Measurements from ENCODE around the gene RPL38.
"Not testable (repeated sequence)": the region's sequence is repeated elsewhere in the genome, so short reads cannot be mapped to it uniquely, and the experiment has no call there.

The RPL38 gene

DNA sequence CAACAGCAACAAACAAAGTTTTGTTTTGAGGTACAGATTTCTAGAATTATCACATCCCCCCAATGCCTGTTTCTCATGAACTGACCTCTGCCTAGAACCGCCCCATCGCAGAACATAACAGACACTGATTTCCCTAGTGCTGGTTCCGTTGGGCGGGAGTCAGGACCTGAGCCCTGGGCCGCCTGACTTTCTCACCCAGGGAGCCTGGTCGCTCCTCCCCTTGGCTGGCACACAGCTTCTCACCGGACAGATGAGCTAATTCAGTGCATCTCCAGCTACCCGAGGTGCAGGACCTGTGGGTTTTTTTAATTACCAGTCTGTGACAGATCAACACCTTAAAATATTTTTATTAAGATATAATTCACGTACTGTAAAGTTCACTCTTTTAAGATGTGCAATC is 20.1 kb upstream of the RPL38 start:
- DNase-seq: no peak

DNA sequence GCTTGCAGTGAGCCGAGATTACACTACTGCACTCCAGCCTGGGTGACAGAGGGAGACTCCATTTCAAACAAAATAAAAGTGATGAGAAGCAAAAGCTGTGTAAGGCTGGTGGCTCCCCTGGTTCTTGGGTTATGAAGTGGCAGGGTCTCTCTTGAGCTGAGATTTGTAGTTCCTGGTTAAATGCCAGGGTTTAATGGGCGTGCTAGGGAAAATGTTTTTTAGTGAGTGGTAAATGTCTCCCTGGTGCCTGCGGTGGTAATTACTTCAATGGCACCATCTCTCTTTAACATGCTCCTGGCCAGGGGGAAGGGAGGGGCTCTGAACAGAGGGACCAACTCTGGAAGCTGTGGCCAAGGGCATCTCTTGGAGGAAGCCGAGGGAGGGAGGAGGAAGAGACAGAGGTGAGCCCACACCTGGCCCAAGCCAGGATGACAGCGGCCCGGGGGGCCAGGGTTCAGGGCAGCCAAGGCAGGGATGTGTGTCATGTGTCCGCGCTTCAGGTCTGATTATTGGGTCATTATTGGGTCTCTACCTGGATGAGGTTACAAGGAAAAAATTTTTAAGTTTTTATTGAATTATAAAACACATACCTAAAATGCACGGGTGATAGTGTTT is 17.8 kb upstream of the RPL38 start:
- no peak for DNase-seq

DNA sequence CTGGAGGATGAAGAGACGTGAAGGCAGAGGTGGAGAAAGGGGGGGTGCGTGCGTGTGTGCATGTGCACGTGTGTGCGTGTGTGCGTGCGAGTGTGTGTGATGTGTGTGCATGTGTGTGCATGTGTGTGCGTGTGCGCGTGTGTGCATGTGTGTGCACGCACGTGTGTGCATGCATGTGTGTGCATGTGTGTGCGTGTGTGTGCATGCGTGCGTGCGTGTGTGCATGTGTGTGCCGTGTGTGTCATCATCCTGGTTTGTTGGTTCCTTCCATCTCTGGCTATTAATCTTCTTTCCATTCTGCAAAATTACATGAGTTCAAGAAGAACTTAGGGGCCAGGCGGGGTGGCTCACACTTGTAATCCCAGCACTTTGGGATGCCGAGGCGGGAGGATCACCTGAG is 17.0 kb upstream of the RPL38 start:
- DNase-seq: no peak

DNA sequence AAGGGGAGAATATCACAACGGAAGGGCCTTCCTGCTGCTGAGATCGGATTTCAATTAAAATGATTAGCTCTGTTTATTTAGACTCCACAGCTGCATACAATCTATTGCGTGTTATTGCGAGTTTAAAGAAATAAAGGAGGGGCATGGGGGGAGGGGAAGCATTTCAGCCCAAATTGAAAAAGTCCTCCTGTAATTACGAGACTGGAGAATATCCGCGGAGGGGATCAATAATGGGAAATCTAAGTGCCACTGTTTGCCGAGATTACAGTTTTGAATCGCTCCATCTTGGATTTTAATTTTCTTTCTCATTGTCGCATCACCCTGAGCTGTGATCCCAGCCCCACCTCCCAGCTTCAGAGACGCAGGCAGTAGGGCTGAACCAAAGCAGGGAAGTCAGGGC is 15.7 kb upstream of the RPL38 start:
- DNase-seq: no peak

DNA sequence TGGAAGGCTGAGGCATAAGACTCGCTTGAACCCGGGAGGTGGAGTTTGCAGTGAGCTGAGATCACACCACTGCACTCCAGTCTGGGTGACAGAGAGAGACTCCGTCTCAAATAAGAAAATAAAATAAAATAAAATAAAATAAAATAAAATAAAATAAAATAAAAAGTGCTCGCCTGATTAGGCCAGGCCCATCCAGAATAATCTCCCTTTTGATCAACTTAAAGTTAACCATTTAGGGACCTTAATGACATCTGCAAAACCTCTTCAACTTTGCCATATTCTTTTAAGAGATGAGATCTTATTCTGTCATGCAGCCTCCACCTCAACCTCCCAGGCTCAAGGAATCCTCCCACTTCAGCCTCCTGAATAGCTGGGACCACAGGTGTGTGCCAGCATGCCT is 14.8 kb upstream of the RPL38 start:
- not testable (repeated sequence) for DNase-seq

DNA sequence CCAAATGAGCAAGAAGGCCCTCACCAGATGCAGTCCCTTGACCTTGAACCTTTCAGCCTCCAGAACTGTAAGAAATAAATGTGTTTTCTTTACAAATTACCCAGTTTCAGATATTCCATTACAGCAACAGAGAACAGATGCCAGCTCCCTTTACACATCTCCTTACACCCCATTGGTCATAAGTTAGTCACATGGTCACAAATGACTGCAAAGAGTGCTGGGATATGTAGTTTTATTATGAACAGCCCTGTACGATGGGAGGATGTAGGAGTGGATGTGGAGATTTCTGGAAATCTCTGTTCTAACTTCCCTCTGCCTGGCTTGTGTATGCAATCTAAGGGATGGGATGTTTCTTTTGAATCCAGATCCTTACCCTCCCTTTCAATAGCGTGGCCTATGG is 13.3 kb upstream of the RPL38 start:
- peak in 4 of 56 donors; percentile 4 to 25 (median 15) for DNase-seq

DNA sequence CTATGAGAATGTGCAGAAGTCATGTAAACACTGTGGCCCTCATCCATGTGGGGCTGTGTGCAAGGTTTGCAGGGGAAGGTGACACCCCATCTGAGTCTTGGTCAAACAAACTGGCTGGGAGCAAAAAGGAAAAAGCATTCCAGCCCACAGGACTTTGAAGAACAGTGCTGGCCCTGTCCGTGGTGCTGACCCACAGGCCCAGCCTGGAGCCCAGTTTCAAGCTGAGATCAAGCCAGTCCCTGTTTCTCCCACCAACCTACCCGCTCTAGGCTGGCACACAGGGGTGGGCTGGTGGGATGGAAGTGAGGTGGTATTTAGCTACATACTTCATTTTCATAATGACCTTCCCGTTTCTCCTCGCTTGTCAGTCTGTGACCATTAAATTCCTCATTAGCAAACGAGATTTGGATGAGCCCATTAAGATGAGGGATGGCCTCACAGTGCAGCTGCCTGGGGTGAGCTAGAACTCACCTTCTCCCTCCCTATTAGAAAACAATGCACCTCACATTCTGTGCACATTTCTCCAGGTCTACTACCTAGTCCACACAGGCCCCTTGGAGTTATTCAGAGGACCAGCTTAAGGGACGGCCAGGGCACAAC is 12.6 kb upstream of the RPL38 start:
- DNase-seq: no peak

DNA sequence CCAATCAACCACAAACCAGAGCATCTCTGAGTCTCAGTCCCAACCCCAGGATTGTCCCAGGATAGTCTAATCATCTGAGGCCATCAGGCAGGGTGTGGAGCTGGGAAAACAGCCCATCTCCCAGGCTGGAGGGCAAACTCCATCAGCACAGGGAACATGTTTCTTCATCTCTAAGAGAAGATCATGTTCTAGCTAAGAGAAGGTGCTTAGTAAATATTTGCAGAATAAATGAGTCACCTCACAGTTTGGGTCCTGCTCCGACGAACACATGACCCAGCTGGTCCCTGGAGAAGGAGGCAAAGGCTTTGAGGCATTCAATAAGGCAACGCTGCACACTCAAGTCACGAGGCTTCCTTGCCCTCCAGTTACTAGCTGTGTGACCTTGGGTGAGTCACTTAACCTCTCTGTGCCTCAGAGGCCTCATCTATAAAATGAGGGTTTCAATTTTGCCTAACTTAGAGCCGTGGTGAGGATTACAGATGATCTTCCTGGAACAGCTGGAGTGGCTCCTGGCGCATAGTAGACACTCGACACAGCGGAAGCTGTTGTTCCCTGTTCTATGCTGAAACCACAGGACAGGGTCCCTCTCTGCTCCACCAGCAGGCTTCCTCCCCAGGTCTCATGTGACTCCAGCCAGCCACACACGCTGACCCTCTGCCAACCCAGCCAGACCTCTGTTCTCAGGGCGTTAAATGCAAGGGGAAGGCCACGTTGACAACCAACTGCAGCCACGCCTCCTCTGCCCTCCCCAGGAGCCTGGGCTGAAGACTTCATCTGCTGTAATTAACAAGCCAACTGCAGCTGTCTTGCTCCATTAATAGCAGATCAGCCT is 10.3 kb upstream of the RPL38 start:
- DNase-seq: peak in 13 of 56 donors; percentile 7 to 46 (median 30)

DNA sequence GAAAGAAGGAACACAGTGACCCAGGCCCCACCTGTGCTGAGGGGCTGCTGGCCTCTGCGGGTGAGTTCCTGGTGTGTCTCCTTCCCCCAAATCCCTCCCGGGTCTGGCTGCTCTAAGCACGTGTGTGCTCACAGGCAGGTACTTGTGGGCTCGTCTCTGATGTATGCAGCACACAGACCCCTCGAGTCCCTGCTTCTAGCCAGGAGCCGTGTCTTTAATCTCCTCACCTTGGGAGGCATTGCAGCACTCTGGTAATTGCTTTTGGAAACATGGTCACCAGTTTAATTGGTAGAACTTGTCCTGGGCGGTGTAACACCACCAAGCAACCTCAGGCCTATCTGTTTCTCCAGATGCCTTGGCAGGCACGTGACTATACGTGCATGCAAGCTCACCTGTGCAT is 8.8 kb upstream of the RPL38 start:
- no peak for DNase-seq

DNA sequence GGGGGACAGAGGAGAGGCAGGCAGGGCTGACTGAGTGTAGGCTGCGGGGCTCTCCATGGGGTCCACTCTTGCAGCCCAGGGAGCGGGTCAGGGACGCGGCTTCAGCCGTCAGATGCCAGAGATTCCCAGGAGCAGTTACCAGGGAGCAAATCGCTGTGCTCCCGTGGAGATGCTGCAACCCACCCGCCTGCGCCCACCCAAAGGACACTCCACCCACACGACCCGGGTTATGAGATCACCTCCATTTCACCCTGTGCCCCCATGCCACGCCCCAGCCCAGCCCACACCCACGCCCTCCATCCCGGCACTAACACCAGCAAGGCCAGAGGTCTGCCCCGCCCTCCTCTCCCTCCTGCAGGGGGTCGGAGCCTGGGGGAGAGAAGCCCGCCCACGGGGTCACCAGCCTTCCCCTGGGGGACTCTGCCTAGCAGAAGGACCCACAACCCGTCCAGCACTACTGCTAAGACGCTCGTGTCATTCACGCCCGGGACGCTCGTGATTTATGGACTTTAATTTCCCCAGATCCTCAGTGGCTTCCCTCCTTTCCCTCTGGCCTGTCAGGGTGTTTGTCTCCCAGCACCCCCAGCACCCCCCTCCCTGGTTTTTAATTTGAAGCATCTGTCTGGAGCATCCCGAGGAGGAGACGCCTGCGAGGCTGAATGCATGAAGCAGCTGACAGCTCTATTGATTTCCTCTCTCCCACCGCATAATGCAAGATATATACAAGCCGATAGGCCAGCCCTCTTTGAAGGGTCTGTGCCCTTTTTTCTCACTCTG is 6.7 kb upstream of the RPL38 start:
- DNase-seq: no peak

DNA sequence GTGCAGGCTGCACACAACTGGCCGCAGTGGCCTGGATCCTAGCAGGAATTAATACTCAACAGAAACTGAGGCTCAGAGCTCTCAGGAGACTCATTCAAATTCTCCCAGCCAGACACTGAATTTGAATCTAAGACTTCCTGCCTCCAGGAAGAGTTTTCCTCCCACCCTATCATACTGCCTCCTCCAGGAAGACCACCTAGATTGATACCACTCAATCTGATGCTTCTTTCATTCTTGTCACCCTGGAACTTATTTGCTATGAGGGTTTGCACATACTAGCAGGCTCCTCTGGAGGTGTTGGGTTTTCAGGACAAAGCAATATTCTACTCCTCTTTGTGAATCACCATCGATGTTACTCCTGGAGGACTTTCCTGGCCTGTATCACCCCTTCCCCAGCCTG is 5.7 kb upstream of the RPL38 start:
- no peak for DNase-seq

DNA sequence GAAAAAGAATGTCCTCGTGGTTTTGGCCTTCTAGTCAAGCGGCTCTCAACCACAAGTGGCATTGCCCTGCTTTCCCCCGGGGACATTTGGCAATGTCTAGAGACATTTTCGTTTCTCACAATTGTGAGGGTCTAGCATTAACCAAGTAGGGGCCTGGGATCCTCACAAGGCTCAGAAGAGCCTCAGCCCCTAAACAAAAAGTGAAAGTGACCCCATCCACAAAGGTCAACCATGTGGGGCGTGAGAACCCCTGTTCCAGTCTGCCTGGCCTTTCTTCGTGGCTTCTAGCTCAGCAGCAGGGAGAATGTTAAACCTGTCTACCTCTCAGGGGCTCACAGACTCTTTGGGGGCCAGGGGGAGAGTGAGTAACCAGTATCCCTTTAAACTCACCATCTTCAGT is 4.8 kb upstream of the RPL38 start:
- DNase-seq: no peak

DNA sequence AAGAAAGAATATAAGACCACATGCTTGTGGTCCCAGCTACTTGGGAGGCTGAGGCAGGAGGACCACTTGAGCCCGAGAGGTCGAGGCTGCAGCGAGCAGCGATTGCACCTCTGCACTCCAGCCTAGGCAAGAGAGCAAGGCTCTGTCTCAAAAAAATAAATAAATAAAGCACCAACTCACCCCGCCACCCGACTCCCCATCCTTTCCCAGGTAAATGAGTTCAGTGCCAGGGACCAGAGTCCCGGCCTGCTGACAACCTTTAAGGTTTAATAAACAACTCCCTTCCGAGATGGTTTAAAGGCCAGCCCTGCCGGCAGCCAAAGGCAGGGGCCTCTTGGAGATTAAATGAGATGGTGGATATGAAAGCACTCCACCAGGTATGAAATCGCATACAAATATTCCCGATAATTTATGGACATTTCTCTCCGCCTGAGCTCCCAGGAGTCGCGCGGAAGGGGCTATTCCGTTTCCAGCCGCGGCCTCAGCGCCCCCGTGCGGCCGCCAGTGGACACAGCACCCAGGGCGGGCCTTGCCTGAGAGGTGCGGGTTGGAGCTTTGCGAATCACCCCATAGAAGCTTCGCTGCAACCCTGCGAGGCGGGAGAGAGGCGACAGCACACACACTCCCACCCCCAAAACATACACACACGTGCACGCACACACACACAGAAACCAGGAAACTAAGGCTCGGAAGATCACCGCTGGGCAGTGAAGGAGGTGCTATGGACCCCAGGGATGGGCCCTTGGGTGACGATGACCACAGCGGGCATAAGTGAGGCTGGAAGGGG is 4.0 kb upstream of the RPL38 start:
- peak in 41 of 56 donors; percentile 13 to 75 (median 37) for DNase-seq

DNA sequence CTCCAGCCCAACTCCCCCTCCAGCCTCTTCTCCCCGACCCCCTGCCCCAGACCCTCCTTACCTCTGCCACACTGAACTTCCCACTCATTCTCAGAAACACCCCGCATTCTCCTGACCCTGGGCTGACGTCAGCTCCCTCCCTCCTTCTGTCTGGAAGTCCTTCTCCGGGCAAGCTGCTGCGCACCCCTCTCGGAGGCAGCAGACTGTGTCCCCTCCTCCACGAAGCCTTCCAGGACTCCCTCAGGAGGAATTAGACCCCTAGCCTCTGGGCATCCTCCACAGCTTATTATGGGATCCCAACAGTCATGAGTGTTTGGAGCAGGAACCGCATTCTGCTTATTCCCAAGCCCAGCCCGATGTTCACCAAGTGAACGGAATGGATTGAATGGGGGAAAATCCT is 3.4 kb upstream of the RPL38 start:
- no peak for DNase-seq

DNA sequence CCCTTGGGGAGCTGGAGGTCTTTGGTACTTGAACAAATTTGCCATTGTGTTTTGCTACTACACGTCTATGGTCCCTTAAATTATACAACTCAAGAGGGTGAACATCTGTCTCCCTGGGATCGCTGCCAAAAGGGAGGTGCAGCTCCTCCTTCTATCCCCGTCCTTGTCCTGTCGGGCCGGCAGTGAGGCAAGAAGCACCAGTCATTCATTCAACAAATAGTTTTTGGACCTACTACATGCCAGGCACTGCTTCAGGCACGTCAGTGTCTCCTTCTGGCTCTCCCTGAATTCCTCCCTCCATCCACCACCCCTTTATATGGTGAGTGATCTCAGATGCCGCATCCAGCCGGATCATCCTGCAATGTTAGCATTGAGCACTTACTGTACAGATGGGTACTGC is 2.2 kb upstream of the RPL38 start:
- peak in 1 of 56 donors; percentile 17 for DNase-seq

DNA sequence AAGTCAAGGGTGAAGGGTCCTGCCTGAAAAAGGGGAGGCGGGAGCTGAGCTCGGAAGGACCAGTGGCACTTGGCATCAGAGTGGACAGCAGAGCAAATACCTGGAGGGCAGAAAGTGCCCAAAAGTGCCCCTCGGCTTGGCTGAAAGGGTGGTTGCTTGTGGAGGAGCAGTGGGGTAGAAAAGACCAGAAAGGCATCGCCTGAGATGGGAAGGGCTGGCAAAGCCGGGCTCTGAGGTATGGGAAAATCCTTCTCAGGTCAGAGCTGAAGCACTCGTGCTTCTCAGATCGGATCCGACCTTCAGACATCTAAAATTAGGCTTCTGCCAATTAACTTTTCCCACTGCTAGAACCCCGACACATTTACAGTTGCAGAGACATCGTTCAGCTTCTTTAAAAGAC is 1.5 kb upstream of the RPL38 start:
- DNase-seq: no peak

DNA sequence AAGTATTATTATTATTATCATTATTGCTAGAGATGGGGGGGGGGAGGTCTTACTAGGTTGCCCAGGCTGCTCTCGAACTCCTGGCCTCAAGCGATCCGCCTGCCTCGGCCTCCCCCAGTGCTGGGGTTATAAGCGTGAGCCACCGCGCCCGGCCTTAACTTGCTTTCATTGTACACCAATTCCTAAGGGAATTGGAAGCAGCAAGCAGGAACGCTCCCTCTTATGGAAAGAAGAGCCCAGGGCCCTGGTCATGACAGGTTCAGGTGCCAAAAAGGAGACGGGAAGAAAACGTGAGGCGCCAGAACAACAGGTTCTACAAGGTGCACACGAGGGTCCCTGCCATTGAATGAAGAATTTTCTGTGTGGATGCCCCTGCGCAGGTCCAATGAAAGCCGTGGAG is 540 bp upstream of the RPL38 start:
- peak in 5 of 56 donors; percentile 42 to 60 (median 54) for DNase-seq

DNA sequence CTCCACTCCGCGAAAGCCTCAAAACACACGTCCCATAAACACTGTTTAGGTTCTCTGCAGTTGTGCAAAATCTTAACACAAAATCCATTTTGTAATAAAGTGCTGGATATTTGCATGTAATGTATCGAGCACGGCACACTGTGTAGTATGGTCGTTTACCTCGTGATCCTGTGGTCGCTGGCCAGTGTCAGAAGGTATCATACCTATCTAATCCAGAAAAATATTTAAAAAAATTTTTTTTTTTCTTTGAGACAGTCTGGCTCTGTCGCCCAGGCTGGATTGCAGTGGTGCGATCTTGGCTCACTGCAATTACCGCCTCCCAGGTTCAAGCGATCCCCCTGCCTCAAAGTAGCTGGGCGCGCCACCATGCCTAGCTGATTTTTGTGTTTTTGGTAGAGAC is 996 bp downstream of the RPL38 start:
- DNase-seq: no peak

DNA sequence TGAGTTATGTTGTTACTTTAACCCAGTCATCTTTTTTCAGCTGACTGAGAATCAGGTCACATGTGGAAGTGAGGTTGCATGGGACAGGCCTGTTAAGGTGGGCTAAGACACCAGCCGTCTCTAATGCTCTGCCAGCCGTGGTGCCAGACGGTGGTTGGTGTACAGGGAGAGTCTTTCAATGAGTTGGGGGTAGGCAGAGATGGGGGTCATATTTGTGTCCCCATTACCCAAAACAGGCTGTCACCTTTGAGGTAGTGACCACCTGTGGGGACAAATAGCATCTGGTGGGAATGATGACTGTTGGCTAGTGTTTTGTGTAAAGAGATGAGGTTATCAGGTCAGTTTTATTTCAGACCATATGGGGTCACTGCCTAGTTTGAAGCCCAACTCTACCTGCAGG is 1.8 kb downstream of the RPL38 start:
- DNase-seq: no peak

DNA sequence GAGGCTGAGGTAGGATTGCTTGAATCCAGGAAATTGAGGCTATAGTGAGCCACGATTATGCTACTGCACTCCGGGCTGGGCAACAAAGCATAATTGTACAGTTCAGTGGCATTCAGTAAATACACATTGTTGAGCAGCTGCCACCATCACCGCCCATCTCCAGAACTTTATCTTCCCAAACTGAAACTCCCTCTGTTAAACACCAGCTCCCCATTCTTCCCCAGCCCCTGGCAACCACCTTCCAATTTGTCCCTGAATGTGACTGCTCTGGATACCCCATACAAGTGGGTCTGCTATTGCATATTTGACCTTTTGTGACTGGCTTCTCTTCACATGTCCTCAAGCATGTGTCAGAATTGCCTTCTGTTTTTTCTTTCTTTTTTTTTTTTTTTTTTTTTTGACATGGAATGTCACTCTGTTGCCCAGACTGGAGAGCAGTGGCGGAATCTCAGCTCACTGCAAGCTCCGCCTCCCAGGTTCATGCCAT is 2.9 kb downstream of the RPL38 start:
- no peak for DNase-seq

Measured in nucleus accumbens (tissue), 56 donors.